NCI-H187 treated with DMSO at 0.1 percent for 48 hours (cell line): ENCODE results near the gene ADH1B.
"Not testable (repeated sequence)": the region's sequence is repeated elsewhere in the genome, so short reads cannot be mapped to it uniquely, and the experiment has no call there.

Experiments
- DNase-seq: peaks from one replicate; lab custom pipeline; 2025; lab: John Stamatoyannopoulos, UW

The ADH1B gene

GRCh38 chr4:99321241-99322191, at the start of gene ADH1B:
Gene ADH1B (minus strand): TSS chr4:99321401. CDS start chr4:99321331, 70 bp downstream.
- DNase-seq: no peak

DNA sequence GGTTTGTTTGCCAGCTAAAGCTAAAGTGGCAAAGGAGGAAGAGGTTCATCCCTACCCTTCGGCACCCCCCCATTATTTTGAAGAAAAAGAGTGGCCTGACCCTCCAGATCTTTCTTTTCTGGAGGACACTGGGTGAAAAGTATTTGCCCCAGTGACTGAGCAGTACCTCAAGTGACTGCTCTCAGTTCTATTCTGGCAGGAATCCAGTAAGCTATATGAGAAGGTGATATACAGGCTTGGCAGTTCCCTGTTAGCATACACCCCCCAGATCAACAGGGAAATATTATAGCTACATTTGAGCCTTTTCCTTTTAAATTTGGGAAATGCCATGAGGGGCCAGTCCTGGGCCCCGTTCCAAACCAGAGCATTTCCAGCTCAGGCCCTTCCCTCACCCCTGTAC, 46.6 kb upstream of the ADH1B start:
- not testable (repeated sequence) for DNase-seq

DNA sequence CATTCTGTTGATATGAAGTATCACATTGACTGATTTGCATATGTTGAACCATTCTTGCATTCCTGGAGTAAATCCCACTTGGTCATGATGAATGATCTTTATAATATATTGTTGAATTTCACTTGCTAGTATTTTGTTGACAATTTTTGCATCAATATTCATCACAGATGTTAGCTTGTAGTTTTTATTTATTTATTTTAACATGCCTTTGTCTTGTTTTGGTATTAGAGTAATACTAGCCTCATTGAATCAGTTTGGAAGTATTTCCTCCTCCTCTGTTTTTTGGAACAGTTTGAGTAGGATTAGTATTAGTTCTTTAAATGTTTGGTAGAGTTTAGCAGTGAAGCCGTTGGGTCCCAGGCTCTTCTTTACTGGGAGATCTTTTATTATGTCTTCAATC, 45.3 kb upstream of the ADH1B start:
- DNase-seq: no peak

- no peak for DNase-seq
These were observed 41.6 kb upstream of the ADH1B start for GRCh38 chr4:99362768-99363167.

DNA sequence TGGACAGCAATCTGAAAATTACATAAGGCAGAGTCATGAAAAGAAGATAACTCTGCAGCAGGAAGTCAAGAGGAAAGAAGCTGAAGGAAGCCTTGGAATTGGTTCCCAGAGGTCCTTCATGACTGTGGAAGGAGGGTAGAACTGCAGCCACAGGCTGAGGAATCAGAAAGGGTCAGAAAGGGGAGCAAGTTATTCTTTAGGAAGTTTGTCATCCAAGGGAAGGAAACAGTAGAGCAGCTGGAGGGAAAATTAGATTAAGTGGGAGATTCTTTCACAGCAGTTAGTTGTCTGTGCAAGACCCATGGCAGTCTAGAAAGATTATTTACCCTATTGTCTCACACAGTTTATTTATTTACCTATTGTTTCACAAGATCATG, 40.7 kb upstream of the ADH1B start:
- no peak for DNase-seq

- DNase-seq: no peak
These were observed 40.2 kb upstream of the ADH1B start for GRCh38 chr4:99361268-99361898.

DNA sequence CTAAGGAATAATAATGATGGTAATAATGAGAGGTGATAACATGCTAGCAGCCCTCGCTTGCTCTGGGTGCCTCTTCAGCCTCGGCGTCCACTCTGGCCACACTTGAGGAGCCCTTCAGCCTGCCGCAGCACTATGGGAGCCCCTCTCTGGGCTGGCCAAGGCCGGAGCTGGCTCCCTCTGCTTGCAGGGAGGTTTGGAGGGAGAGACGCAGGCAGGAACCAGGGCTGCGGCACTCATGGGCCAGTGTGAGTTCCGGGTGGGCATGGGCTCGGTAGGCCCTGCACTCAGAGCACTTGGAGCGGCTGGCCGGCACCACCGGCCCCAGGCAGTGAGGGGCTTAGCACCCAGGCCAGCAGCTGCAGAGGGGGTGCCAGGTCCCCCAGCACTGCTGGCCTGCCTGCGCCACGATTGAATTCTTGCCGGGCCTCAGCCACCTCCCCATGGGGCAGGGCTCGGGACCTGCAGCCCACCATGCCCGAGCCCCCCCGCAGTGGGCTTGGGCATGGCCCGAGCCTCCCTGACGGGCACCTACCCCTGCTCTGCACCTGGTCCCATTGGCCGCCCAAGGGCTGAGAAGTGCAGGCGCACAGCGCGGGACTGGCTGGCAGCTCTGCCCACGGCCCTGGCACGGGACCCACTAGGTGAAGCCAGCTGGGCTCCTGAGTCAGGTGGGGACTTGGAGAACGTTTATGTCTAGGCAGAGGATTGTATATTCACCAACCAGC, 38.4 kb upstream of the ADH1B start:
- DNase-seq: no peak

- no peak for DNase-seq
These were observed 36.7 kb upstream of the ADH1B start for GRCh38 chr4:99357948-99358347.

DNA sequence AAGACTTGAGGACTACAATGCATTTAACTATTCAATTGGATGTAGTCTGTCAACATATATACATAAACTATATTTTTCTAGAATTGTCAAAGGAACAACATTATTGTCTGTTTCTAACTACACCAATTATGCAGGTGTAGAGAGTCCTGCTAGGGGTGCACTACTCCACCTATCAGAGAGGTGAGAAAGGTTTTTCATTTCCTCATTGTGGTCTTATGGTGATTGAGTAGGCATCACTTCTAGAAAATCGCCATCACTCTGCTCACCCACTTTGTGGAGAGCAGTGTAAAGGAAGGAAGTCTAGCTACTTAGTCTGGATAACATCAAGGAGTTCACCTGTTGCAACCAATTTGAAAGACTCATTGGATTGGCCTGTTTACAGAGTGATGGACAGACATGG, 35.8 kb upstream of the ADH1B start:
- DNase-seq: no peak

DNA sequence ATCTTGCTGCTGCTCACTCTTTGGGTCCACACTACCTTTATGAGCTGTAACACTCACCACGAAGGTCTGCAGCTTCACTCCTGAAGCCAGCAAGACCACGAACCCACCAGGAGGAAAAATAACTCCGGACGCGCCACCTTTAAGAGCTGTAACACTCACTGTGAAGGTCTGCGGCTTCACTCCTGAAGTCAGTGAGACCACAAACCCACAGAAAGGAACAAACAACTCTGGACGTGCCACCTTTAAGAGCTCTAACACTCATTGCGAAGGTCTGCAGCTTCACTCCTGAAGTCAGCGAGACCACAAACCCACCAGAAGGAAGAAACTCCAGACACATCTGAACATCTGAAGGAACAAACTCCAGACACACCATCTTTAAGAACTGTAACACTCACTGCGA, 34.9 kb upstream of the ADH1B start:
- DNase-seq: not testable (repeated sequence)

GRCh38 chr4:99352602-99353537, 31.7 kb upstream of the ADH1B start, which contains the start of gene ADH1C:
Gene ADH1C (minus strand): TSS chr4:99352746. CDS start chr4:99352675, 71 bp downstream.
- DNase-seq: no peak

- DNase-seq: no peak
These were observed 30.3 kb upstream of the ADH1B start for GRCh38 chr4:99351487-99351886.

DNA sequence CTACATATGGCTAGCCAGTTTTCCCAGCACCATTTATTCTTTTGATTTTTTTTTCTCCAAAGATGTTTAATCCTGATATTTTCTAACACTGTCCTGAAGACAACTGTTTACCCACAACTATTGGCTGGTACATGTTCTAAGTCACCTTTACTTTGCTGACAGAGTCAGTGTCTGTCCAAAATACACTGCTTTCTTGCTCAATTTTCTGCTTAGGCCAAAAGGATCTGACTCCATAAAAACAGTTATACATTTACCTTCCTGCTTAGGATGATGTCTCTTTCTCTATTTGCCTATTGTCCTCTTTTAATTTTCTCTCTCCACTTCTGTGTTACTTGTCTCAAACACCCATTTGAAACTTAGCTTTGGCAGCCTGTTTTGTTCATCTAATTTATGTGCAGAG, 28.1 kb upstream of the ADH1B start:
- no peak for DNase-seq

GRCh38 chr4:99342624-99343023, 21.4 kb upstream of the ADH1B start:
- DNase-seq: not testable (repeated sequence)

- no peak for DNase-seq
These were observed 20.2 kb upstream of the ADH1B start for GRCh38 chr4:99341426-99341825.

DNA sequence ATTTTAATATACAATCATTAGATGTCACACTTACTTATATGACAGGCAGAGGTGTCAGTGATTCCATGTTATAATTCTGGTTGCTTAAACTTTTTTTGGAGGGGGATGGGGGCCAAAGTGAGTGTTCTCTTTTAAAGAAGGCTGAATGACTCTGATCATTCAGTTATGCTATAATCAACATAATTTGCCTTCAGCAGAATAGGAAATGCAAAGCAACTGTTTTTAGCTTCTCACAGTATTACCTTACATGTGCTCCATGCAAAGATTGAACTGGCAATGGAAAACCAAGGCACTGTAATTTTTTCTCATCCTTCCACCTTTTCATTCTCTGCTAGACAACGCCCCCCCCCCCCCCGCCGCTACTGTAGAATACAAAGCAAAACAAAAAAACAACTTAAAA, 18.0 kb upstream of the ADH1B start:
- no peak for DNase-seq

DNA sequence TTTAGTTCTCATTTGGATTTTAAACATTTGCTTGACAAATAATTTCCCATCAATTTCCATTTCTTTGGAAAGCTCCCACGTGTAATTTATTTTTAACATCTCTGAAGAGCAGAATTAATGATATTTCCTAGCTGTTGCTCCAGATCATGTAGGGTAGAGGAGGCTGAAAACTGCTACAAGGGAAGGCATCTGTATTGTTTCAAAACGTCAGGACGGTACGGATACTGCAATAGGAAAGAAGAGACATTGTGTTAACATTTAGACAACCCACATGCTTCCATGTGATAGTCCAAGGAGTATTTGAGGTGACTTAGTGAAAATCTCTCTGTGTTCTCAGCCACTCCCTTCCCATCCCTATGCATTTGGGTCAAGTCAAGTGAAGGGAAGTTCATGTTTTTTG, 15.4 kb upstream of the ADH1B start:
- no peak for DNase-seq

- no peak for DNase-seq
These were observed 13.7 kb upstream of the ADH1B start for GRCh38 chr4:99334880-99335279.

- DNase-seq: no peak
These were observed 9.4 kb upstream of the ADH1B start for GRCh38 chr4:99330648-99331047.

DNA sequence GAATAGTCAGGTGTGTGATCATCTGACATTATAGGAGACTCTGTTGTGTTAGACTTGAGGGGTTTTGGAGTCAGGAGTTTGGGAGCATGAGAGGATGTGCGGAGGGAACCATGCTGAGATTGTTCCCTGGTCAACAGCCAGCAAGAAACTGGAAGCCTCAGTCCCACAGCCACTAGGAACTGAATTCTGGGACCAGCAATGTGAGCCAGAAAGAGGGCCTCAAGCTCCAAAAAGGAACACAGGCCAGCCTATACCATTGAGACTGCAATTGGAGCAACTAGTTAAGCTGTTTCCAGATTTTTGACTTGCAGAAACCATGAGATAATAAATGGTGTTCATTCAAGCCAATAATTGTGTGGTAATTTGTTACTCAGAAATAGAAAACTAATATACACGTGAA, 8.7 kb upstream of the ADH1B start:
- DNase-seq: no peak

DNA sequence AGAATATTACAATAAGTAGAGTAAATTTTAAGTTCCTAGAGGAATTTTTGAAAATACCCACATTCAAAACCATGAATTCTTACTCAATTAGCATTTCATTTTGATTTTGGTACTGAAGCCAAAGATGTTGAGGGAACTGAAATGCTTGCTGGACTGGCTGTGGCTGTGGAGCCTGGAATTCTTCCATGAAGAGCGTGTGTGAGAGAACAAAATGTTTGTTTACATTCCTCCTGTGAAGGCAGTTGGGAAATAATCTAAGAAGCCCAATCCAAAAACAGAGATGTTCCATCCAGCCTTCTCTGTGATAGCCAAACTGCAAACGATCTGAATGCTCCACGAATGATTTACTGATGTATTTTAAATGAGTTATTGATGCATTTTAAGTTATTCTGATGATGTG, 3.8 kb upstream of the ADH1B start:
- DNase-seq: no peak

DNA sequence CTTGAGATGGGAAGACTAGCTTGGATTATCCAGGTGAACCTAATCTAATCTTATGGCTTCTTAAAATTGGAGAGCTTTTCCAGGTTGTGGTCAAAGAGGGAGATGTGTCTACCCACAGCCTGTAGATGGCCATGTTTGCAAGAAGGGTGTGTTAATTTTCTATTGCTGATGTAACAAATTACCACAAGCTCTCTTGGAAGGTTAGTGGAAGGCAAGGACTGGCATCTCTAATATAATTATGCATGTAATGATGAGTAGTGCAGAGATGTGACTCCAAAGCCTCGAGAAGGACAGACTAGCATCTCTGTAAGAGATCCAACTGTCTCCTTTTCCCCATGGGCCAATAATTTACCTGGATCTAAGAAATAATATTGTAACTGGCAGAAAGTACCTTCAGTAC, 3.2 kb upstream of the ADH1B start:
- DNase-seq: no peak
